HepG2 (cell line): Measurements from ENCODE around the gene BTF3L4. TPM values are rescaled to one million over a fixed set of nuclear protein-coding genes. Genes with fewer than 3 reads are reported as not detected.

ENCODE experiments used
- FOXC1 ChIP-seq: sonication (generic); formaldehyde crosslinking; IDR thresholded peaks from 2 replicates; pipeline ENCODE4 v1.8.0; 2022; ENCODE audit warnings: mild to moderate bottlenecking, missing genetic modification reagents, borderline replicate concordance
- HCFC1 ChIP-seq: fragments of 150-350 bp; IDR thresholded peaks from 2 replicates; pipeline ENCODE4 v1.6.1; 2014; ENCODE audit warnings: low read depth, low read length
- HDAC1 ChIP-seq: sonication (generic); formaldehyde crosslinking; IDR thresholded peaks from 2 replicates; pipeline ENCODE4 v1.5.1; 2020; ENCODE audit warnings: mild to moderate bottlenecking, missing genetic modification reagents
- HES4 ChIP-seq: sonication (generic); formaldehyde crosslinking; IDR thresholded peaks from 2 replicates; pipeline ENCODE4 v1.9.0; 2021; ENCODE audit warnings: mild to moderate bottlenecking, missing genetic modification reagents, borderline replicate concordance
- IKZF4 ChIP-seq: sonication (generic); formaldehyde crosslinking; IDR thresholded peaks from 2 replicates; pipeline ENCODE4 v1.5.1; 2020; ENCODE audit warnings: borderline replicate concordance, mild to moderate bottlenecking, low read depth, missing genetic modification reagents; ENCODE audit errors: not compliant biosample characterization
- KLF6 ChIP-seq: IDR thresholded peaks from 2 replicates; pipeline ENCODE4 v1.8.0; 2016; ENCODE audit warnings: missing biosample characterization, missing genetic modification reagents
- MYNN ChIP-seq: sonication (generic); formaldehyde crosslinking; IDR thresholded peaks from 2 replicates; pipeline ENCODE4 v1.4.0; 2020; ENCODE audit warnings: mild to moderate bottlenecking, low read depth, missing genetic modification reagents
- POGZ ChIP-seq: sonication (generic); formaldehyde crosslinking; IDR thresholded peaks from 2 replicates; pipeline ENCODE4 v1.4.0; 2020; ENCODE audit warnings: mild to moderate bottlenecking, missing genetic modification reagents
- PRPF4 ChIP-seq: fragments of 200-400 bp; formaldehyde crosslinking; IDR thresholded peaks from 2 replicates; pipeline ENCODE4 v1.6.1; 2016; ENCODE audit warnings: low read length, low read depth; ENCODE audit not compliant: poor library complexity, severe bottlenecking
- RFX5 ChIP-seq: IDR thresholded peaks from 2 replicates; pipeline ENCODE4 v1.6.1; 2011; ENCODE audit warnings: low read depth, low read length, improper control_type of control experiment
- SP4 ChIP-seq: sonication (generic); formaldehyde crosslinking; IDR thresholded peaks from 2 replicates; pipeline ENCODE4 v1.8.1; 2023; ENCODE audit warnings: mild to moderate bottlenecking, missing genetic modification reagents
- ZBTB49 ChIP-seq: sonication (generic); formaldehyde crosslinking; IDR thresholded peaks from 2 replicates; pipeline ENCODE4 v1.4.0; 2020; ENCODE audit warnings: missing genetic modification reagents, borderline replicate concordance
- ZC3H13 ChIP-seq: sonication (generic); formaldehyde crosslinking; IDR thresholded peaks from 2 replicates; pipeline ENCODE4 v1.8.1; 2023; ENCODE audit warnings: mild to moderate bottlenecking, missing genetic modification reagents, moderate library complexity
- ZMYM2 ChIP-seq: sonication (generic); formaldehyde crosslinking; IDR thresholded peaks from 2 replicates; pipeline ENCODE4 v1.8.0; 2022; ENCODE audit warnings: mild to moderate bottlenecking, missing genetic modification reagents
- ZNF180 ChIP-seq: sonication (generic); formaldehyde crosslinking; IDR thresholded peaks from 2 replicates; pipeline ENCODE4 v1.4.0; 2020; ENCODE audit warnings: low read depth, missing genetic modification reagents, borderline replicate concordance
- ZNF256 ChIP-seq: sonication (generic); formaldehyde crosslinking; conservative IDR thresholded peaks from 2 replicates; pipeline ENCODE4 v1.4.0; 2020; ENCODE audit warnings: missing genetic modification reagents
- ZNF263 ChIP-seq: sonication (generic); formaldehyde crosslinking; IDR thresholded peaks from 2 replicates; pipeline ENCODE4 v1.4.0; 2020; ENCODE audit warnings: missing genetic modification reagents
- ZNF615 ChIP-seq: sonication (generic); formaldehyde crosslinking; IDR thresholded peaks from 2 replicates; pipeline ENCODE4 v1.5.0; 2020; ENCODE audit warnings: mild to moderate bottlenecking, missing genetic modification reagents, borderline replicate concordance
- ZNF670 ChIP-seq: sonication (generic); formaldehyde crosslinking; IDR thresholded peaks from 2 replicates; pipeline ENCODE4 v1.8.0; 2022; ENCODE audit warnings: mild to moderate bottlenecking, missing genetic modification reagents, borderline replicate concordance
- polyA plus RNA-seq, 8 experiments: library from polyadenylated mRNA; depleted of rRNA in 3 of 8; stranded (reverse) in 7 of 8; unstranded in 1 of 8; fragments of >200 nt; fragmentation: Illumina TruSeq in 4 of 8; extraction: Trizol in 4 of 8; gene quantifications; 2 replicates each; pipeline versions ENCODE4 v1.2.1 to v1.2.3, GENCODE V29; 2011 to 2016; ENCODE audit warnings: low read depth in 4 of 8, missing spikeins in 1 of 8, mixed read lengths in 1 of 8; ENCODE audit not compliant: insufficient read depth in 1 of 8
- total RNA-seq, 5 experiments: library from RNA; depleted of rRNA; stranded (reverse); fragments of >200 nt; fragmentation: Illumina TruSeq; extraction: Trizol; gene quantifications; 2 replicates each; pipeline ENCODE4 v1.2.3, GENCODE V29; 2016; ENCODE audit warnings: low read depth in 1 of 5
- TF ChIP-seq, protein P1 (sequence below): sonication (generic); formaldehyde crosslinking; IDR thresholded peaks from 2 replicates; pipeline ENCODE4 v1.4.0; 2020; ENCODE audit warnings: missing genetic modification reagents
- TF ChIP-seq, protein P2 (sequence below): sonication (generic); formaldehyde crosslinking; IDR thresholded peaks from 2 replicates; pipeline ENCODE4 v1.5.0; 2020; ENCODE audit warnings: missing genetic modification reagents

Gene BTF3L4
- total and polyA plus RNA-seq, 2 of the 13 experiments (the other 11 are each of a cell fraction or from before 2014, with no cell fraction given): 59.0 to 74.3 TPM

DNA sequence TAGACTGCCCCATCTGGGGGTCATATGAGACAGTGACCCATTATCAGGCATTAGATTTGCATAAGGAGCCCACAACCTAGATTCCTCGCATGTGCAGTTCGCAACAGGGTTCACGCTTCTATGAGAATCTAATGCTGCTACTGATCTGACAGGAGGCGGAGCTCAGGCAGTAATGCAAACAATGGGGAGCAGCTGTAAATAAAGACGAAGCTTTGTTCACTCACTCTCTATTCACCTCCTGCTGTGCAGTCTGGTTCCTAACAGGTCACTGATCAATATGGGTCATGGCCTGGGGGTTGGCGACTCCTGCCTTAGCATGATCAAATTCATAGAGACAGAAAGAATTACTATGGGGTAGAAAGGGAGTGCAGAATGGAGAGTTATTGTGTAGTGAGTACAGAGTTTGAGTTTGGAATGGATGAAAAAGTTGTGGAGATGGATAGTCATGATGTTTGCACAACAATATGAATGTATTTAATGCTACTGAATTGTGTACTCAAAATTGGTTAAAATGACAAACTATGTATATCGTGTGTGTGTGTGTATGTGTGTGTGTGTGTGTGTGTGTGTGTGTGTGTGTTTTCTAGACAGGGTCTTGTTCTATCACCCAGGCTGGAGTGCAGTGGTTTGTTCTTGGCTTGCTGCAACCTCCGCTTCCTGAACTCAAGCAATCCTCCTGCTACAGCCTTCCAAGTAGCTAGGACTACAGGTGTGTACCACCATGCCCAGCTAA, 42.2 kb downstream of the BTF3L4 start (continued):
- TF ChIP-seq HDAC1 (peak; percentile 78), ZNF180 (CRISPR knock-in tag) (no peak), KLF6 (CRISPR knock-in tag) (no peak), POGZ (peak; percentile 68; the same call in 1 of the 2 replicates), ZNF670 (CRISPR knock-in tag) (no peak), ZNF263 (CRISPR knock-in tag) (no peak), HCFC1 (no peak), ZC3H13 (CRISPR knock-in tag) (no peak), IKZF4 (CRISPR knock-in tag) (no peak), FOXC1 (CRISPR knock-in tag) (no peak), SP4 (CRISPR knock-in tag) (no peak), RFX5 (no peak), ZMYM2 (CRISPR knock-in tag) (no peak), HES4 (CRISPR knock-in tag) (no peak), MYNN (CRISPR knock-in tag) (no peak), ZNF256 (CRISPR knock-in tag) (no peak), PRPF4 (no peak), ZBTB49 (CRISPR knock-in tag) (no peak), ZNF615 (CRISPR knock-in tag) (no peak)
- TF ChIP-seq, protein P1, sequence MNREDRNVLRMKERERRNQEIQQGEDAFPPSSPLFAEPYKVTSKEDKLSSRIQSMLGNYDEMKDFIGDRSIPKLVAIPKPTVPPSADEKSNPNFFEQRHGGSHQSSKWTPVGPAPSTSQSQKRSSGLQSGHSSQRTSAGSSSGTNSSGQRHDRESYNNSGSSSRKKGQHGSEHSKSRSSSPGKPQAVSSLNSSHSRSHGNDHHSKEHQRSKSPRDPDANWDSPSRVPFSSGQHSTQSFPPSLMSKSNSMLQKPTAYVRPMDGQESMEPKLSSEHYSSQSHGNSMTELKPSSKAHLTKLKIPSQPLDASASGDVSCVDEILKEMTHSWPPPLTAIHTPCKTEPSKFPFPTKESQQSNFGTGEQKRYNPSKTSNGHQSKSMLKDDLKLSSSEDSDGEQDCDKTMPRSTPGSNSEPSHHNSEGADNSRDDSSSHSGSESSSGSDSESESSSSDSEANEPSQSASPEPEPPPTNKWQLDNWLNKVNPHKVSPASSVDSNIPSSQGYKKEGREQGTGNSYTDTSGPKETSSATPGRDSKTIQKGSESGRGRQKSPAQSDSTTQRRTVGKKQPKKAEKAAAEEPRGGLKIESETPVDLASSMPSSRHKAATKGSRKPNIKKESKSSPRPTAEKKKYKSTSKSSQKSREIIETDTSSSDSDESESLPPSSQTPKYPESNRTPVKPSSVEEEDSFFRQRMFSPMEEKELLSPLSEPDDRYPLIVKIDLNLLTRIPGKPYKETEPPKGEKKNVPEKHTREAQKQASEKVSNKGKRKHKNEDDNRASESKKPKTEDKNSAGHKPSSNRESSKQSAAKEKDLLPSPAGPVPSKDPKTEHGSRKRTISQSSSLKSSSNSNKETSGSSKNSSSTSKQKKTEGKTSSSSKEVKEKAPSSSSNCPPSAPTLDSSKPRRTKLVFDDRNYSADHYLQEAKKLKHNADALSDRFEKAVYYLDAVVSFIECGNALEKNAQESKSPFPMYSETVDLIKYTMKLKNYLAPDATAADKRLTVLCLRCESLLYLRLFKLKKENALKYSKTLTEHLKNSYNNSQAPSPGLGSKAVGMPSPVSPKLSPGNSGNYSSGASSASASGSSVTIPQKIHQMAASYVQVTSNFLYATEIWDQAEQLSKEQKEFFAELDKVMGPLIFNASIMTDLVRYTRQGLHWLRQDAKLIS: no peak
- TF ChIP-seq, protein P2, sequence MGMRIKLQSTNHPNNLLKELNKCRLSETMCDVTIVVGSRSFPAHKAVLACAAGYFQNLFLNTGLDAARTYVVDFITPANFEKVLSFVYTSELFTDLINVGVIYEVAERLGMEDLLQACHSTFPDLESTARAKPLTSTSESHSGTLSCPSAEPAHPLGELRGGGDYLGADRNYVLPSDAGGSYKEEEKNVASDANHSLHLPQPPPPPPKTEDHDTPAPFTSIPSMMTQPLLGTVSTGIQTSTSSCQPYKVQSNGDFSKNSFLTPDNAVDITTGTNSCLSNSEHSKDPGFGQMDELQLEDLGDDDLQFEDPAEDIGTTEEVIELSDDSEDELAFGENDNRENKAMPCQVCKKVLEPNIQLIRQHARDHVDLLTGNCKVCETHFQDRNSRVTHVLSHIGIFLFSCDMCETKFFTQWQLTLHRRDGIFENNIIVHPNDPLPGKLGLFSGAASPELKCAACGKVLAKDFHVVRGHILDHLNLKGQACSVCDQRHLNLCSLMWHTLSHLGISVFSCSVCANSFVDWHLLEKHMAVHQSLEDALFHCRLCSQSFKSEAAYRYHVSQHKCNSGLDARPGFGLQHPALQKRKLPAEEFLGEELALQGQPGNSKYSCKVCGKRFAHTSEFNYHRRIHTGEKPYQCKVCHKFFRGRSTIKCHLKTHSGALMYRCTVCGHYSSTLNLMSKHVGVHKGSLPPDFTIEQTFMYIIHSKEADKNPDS: no peak
